ENCODE measurements around the gene THAP8. TPM values are rescaled to one million over a fixed set of nuclear protein-coding genes. Genes with fewer than 3 reads are reported as not detected.

THAP8 gene
- total and polyA plus RNA-seq, 2 of the 4 experiments (the other 2 are of a cell fraction), result 1.8 to 5.9 TPM

GRCh38 chr19:36079389-36079945 lies 25.4 kb upstream of the THAP8 start:
- Histone ChIP-seq H2AFZ (replicated peaks; ENCODE audit: low read length, poor library complexity) (no peak overlapping the region), H4K5ac (ENCODE audit: low read depth, low read length) (no peak overlapping the region), H2BK5ac (ENCODE audit: low read depth, low read length, poor library complexity, severe bottlenecking) (no peak overlapping the region), H2AK5ac (ENCODE audit: low read depth, low read length) (no peak overlapping the region), H3K27ac (ENCODE audit: insufficient read depth, low read length) (no peak overlapping the region), H2BK15ac (ENCODE audit: low read depth, low read length) (no peak overlapping the region), H3K4me1 (ENCODE audit: control insufficient read depth, insufficient read depth, low read length) (no peaks in the 10 kb centered on the region), H3K56ac (ENCODE audit: extremely low read depth, insufficient read depth, low read length) (no peak overlapping the region), H3K9me1 (ENCODE audit: insufficient read depth, low read length) (no peaks in the 10 kb centered on the region; the same call in 1 of the 2 replicates), H3K9me3 (ENCODE audit: control insufficient read depth, insufficient read depth, low read length) (no peaks in the 10 kb centered on the region), H2BK120ac (ENCODE audit: low read depth, low read length) (no peak overlapping the region), H3K14ac (replicated peaks; ENCODE audit: low read depth, low read length) (no peak overlapping the region), H4K91ac (ENCODE audit: insufficient read depth, low read depth, low read length) (no peak overlapping the region), H3K4ac (ENCODE audit: low read depth, low read length) (no peak overlapping the region), H3K27me3 (ENCODE audit: control insufficient read depth, insufficient read depth, low read length) (no peaks in the 10 kb centered on the region), H3K4me3 (ENCODE audit: insufficient read depth, low read depth, low read length) (no peak overlapping the region), H4K8ac (ENCODE audit: low read depth in 2 of 2, low read length in 2 of 2) (no peak overlapping the region), H3K9ac (ENCODE audit: low read depth, low read length) (no peak overlapping the region), H3K23ac (ENCODE audit: low read depth, low read length) (no peak overlapping the region), H3K36me3 (ENCODE audit: control insufficient read depth, insufficient read depth, low read length) (peaks cover 11% of the 10 kb centered on the region), H2BK20ac (ENCODE audit: low read depth, low read length) (no peak overlapping the region), H4K20me1 (ENCODE audit: insufficient read depth, low read length) (no peaks in the 10 kb centered on the region), H3K18ac (ENCODE audit: low read depth, low read length) (no peak overlapping the region), H2AK9ac (replicated peaks; ENCODE audit: low read depth, low read length, poor library complexity) (no peak overlapping the region), H3K4me2 (ENCODE audit: low read depth, low read length) (no peak overlapping the region), H3K79me1 (ENCODE audit: low read depth in 1 of 2, low read length in 2 of 2) (peaks cover 0 to 7% of the 10 kb centered on the region in 2 experiments; a peak in 2 of 4 replicates)
- no TSS peak for BruUV-seq (replicated peaks)
- TF ChIP-seq CHD1 (IDR thresholded peaks at IDR 0.05; ENCODE audit: low read depth, low read length) (no peak), USF2 (IDR thresholded peaks at IDR 0.05; ENCODE audit: low read depth, low read length) (no peak)
- WGBS, 2 experiments (ENCODE audit: extremely low coverage in 2 of 2, insufficient read length in 1 of 2), result no CpG with 5 or more reads among the region's 3 CpGs
- DNase-seq (no peak), ATAC-seq (ENCODE audit: low read depth) (no peak)
- ChIA-PET CTCF (no interaction called here), POLR2A (ENCODE audit: unreplicated experiment) (no interaction called here)
- intact Hi-C loops (cut with micrococcal nuclease) (no loop called here), dilution Hi-C loops (cut with HindIII; ENCODE audit: low sequenced_read_pairs, unreplicated experiment) (no loop called here), in situ Hi-C loops (cut with MboI; ENCODE audit: low sequenced_read_pairs) (no loop called here)
